K562 (cell line): ENCODE results near the gene UNC5B. TPM values are rescaled to one million over a fixed set of nuclear protein-coding genes. Genes with fewer than 3 reads are reported as not detected.

Source experiments
- ILF3 ChIP-seq: fragments of 450-650 bp; IDR thresholded peaks from 2 replicates; pipeline ENCODE4 v1.6.1; 2018; ENCODE audit warnings: antibody characterized with exemption, mild to moderate bottlenecking, moderate library complexity, borderline replicate concordance
- LEF1 ChIP-seq: fragments of 450-650 bp; IDR thresholded peaks from 2 replicates; pipeline ENCODE4 v1.6.1; 2016; ENCODE audit warnings: mild to moderate bottlenecking
- MIER1 ChIP-seq: fragments of 450-650 bp; IDR thresholded peaks from 2 replicates; pipeline ENCODE4 v1.6.1; 2016; ENCODE audit warnings: antibody characterized with exemption, mild to moderate bottlenecking, low read depth
- RB1 ChIP-seq: fragments of 450-650 bp; IDR thresholded peaks from 2 replicates; pipeline ENCODE4 v1.6.1; 2017; ENCODE audit warnings: low read depth, mild to moderate bottlenecking
- SOX6 ChIP-seq: fragments of 450-650 bp; IDR thresholded peaks from 2 replicates; pipeline ENCODE4 v1.6.1; 2014; ENCODE audit warnings: mild to moderate bottlenecking
- SP1 ChIP-seq: sonication (generic); formaldehyde crosslinking; IDR thresholded peaks from 2 replicates; pipeline ENCODE4 v1.8.1; 2022; ENCODE audit warnings: mild to moderate bottlenecking, missing genetic modification reagents
- SRSF1 ChIP-seq: fragments of 200-400 bp; formaldehyde crosslinking; IDR thresholded peaks from 2 replicates; pipeline ENCODE4 v1.6.1; 2017; ENCODE audit warnings: mild to moderate bottlenecking, low read depth, low read length, moderate library complexity
- SRSF9 ChIP-seq: fragments of 200-400 bp; formaldehyde crosslinking; IDR thresholded peaks from 2 replicates; pipeline ENCODE4 v1.6.1; 2017; ENCODE audit warnings: low read depth, low read length, borderline replicate concordance
- STAG1 ChIP-seq: sonication (generic); formaldehyde crosslinking; IDR thresholded peaks from 2 replicates; pipeline ENCODE4 v1.5.0; 2020; ENCODE audit warnings: missing genetic modification reagents, borderline replicate concordance
- TOE1 ChIP-seq, 2 experiments: fragments of 450-650 bp in 1 of 2; sonication (generic) in 1 of 2; formaldehyde crosslinking in 1 of 2; IDR thresholded peaks; 2 replicates each; pipeline versions ENCODE4 v1.7.1 to v1.8.0; 2016 to 2022; ENCODE audit warnings: borderline replicate concordance in 2 of 2, mild to moderate bottlenecking in 2 of 2, antibody characterized with exemption in 1 of 2, inconsistent platforms in 1 of 2, low read depth in 1 of 2, missing genetic modification reagents in 1 of 2, moderate library complexity in 1 of 2
- ZBED1 ChIP-seq: IDR thresholded peaks from 2 replicates; pipeline ENCODE4 v1.6.1; 2014
- ZBTB11 ChIP-seq, 3 experiments: fragments of 200-800 bp in 1 of 3; fragments of 250-450 bp in 1 of 3; fragments of 450-650 bp in 1 of 3; sonication (Bioruptor Pico) in 1 of 3; sonication (Bioruptor generic) in 1 of 3; formaldehyde crosslinking in 1 of 3; IDR thresholded peaks; 2 replicates each; pipeline versions ENCODE4 v1.6.1 to v1.8.0; 2016 to 2022; ENCODE audit warnings: mild to moderate bottlenecking in 2 of 3, missing genetic modification characterization in 2 of 3, missing compliant biosample characterization in 1 of 3, moderate library complexity in 1 of 3
- ZFP36 ChIP-seq: fragments of 150-350 bp; IDR thresholded peaks from 2 replicates; pipeline ENCODE4 v1.6.1; 2018; ENCODE audit warnings: low read length, low read depth; ENCODE audit not compliant: partially characterized antibody
- ZNF696 ChIP-seq: fragments of 250-450 bp; sonication (Bioruptor Pico); conservative IDR thresholded peaks from 2 replicates; pipeline ENCODE4 v1.4.0; 2020; ENCODE audit warnings: mild to moderate bottlenecking, moderate library complexity
- ZNF780A ChIP-seq: fragments of 250-450 bp; sonication (Bioruptor Pico); IDR thresholded peaks from 2 replicates; pipeline ENCODE4 v1.5.0; 2021; ENCODE audit warnings: mild to moderate bottlenecking
- polyA plus RNA-seq, 8 experiments: library from polyadenylated mRNA; depleted of rRNA in 4 of 8; stranded (reverse) in 5 of 8; unstranded in 3 of 8; fragments of >200 nt; fragmentation: Nextera tagmentation in 2 of 8; fragmentation: Illumina TruSeq in 1 of 8; extraction: Ambion mirVana in 2 of 8; extraction: Trizol in 1 of 8; gene quantifications; 2 replicates each; pipeline versions ENCODE4 v1.2.1 to v1.2.3, GENCODE V29; 2011 to 2014; ENCODE audit warnings: inconsistent platforms in 1 of 8, missing spikeins in 1 of 8
- total RNA-seq, 7 experiments: library from RNA; depleted of rRNA in 6 of 7; stranded (reverse); fragments of >200 nt in 6 of 7; fragmentation: Illumina TruSeq in 2 of 7; extraction: Trizol in 2 of 7; gene quantifications; 2 replicates each; pipeline versions ENCODE4 v1.2.1 to v1.2.3, GENCODE V29; 2011 to 2021; ENCODE audit warnings: low replicate concordance in 1 of 7
- TF ChIP-seq, protein P1 (sequence below): IDR thresholded peaks from 3 replicates; pipeline ENCODE4 v1.6.1; 2011; ENCODE audit warnings: borderline replicate concordance, mild to moderate bottlenecking, moderate library complexity; ENCODE audit not compliant: insufficient read length; ENCODE audit errors: extremely low read depth
- TF ChIP-seq, protein P2 (sequence below): fragments of 450-650 bp; formaldehyde crosslinking; conservative IDR thresholded peaks from 2 replicates; pipeline ENCODE4 v1.4.0; 2022; ENCODE audit warnings: mild to moderate bottlenecking, missing genetic modification characterization
- TF ChIP-seq, protein P3 (sequence below): sonication (generic); formaldehyde crosslinking; IDR thresholded peaks from 2 replicates; pipeline ENCODE4 v1.8.1; 2023; ENCODE audit warnings: mild to moderate bottlenecking, missing genetic modification reagents

The UNC5B gene
- total and polyA plus RNA-seq, 9 of the 15 experiments (the other 6 are each of a cell fraction or from before 2014, with no cell fraction given) = 0.10 to 8.4 (median 2.1) TPM

DNA sequence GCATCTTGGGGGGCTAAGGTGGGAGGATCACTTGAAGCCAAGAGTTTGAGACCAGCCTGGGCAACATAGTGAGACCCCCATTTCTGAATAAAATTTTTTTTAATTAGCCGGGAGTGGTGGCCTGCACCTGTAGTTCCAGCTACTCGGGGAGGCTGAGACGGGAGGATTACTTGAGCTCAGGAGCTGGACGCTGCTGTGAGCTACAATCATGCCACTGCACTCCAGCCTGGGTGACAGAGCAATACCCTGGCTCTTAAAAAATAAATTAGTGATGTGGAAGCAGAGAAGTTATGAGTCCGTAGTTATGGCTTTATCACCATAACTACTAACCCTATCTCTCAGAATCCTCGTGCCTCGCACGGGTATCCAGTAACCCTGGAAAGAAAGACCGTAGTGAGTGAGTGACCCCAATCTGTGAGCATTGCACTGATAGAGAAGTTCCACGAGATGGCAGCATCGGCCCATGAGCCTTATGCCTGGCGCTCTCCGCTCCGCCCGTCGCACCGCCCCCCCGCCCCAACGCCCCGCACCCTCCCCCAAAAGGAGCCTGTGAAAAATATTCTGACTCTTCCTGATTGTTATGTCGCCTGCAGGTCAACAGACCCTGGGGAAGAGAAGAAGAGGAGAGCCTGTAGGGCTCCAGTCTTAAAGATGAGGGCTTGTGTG lies 101.8 kb downstream of the UNC5B start (continued):
- TF ChIP-seq ILF3 (no peak), SOX6 (no peak), STAG1 (CRISPR knock-in tag) (peak; percentile 75; the same call in 1 of the 2 replicates), MIER1 (no peak), ZNF780A (CRISPR knock-in tag) (no peak), LEF1 (no peak), RB1 (peak; percentile 32; the same call in 1 of the 2 replicates), SRSF9 (no peak), ZFP36 (no peak), ZNF696 (no peak), ZBTB11 (CRISPR knock-in tag; IDR thresholded peaks at IDR 0.05) (no peak), ZBED1 (no peak), SRSF1 (no peak), TOE1 (IDR thresholded peaks at IDR 0.05; ENCODE audit: borderline replicate concordance) (no peak), TOE1 (CRISPR knock-in tag; IDR thresholded peaks at IDR 0.05; ENCODE audit: borderline replicate concordance, low read depth) (no peak), SP1 (CRISPR knock-in tag) (no peak)
- TF ChIP-seq, protein P1, sequence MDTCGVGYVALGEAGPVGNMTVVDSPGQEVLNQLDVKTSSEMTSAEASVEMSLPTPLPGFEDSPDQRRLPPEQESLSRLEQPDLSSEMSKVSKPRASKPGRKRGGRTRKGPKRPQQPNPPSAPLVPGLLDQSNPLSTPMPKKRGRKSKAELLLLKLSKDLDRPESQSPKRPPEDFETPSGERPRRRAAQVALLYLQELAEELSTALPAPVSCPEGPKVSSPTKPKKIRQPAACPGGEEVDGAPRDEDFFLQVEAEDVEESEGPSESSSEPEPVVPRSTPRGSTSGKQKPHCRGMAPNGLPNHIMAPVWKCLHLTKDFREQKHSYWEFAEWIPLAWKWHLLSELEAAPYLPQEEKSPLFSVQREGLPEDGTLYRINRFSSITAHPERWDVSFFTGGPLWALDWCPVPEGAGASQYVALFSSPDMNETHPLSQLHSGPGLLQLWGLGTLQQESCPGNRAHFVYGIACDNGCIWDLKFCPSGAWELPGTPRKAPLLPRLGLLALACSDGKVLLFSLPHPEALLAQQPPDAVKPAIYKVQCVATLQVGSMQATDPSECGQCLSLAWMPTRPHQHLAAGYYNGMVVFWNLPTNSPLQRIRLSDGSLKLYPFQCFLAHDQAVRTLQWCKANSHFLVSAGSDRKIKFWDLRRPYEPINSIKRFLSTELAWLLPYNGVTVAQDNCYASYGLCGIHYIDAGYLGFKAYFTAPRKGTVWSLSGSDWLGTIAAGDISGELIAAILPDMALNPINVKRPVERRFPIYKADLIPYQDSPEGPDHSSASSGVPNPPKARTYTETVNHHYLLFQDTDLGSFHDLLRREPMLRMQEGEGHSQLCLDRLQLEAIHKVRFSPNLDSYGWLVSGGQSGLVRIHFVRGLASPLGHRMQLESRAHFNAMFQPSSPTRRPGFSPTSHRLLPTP = no peak
- TF ChIP-seq, protein P2, sequence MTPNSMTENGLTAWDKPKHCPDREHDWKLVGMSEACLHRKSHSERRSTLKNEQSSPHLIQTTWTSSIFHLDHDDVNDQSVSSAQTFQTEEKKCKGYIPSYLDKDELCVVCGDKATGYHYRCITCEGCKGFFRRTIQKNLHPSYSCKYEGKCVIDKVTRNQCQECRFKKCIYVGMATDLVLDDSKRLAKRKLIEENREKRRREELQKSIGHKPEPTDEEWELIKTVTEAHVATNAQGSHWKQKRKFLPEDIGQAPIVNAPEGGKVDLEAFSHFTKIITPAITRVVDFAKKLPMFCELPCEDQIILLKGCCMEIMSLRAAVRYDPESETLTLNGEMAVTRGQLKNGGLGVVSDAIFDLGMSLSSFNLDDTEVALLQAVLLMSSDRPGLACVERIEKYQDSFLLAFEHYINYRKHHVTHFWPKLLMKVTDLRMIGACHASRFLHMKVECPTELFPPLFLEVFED (CRISPR knock-in tag) = no peak
- TF ChIP-seq, protein P3, sequence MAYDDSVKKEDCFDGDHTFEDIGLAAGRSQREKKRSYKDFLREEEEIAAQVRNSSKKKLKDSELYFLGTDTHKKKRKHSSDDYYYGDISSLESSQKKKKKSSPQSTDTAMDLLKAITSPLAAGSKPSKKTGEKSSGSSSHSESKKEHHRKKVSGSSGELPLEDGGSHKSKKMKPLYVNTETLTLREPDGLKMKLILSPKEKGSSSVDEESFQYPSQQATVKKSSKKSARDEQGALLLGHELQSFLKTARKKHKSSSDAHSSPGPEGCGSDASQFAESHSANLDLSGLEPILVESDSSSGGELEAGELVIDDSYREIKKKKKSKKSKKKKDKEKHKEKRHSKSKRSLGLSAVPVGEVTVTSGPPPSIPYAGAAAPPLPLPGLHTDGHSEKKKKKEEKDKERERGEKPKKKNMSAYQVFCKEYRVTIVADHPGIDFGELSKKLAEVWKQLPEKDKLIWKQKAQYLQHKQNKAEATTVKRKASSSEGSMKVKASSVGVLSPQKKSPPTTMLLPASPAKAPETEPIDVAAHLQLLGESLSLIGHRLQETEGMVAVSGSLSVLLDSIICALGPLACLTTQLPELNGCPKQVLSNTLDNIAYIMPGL (CRISPR knock-in tag) = no peak
